Measurements from ENCODE around the gene PDZRN4. TPM values are rescaled to one million over a fixed set of nuclear protein-coding genes. Genes with fewer than 3 reads are reported as not detected.

Gene PDZRN4
- total RNA-seq, 4 donors from 2014 or later, result 1.1 to 14.0 (median 4.5) TPM

GRCh38 chr12:41364211-41364610 lies 176.1 kb downstream of the PDZRN4 start:
- H3K4me3 ChIP-seq, result no peak overlapping the region
- H3K9me3 ChIP-seq, result no peaks in the 10 kb centered on the region
- no peak overlapping the region for H3K27ac ChIP-seq
- no peaks in the 10 kb centered on the region for H3K27me3 ChIP-seq
- TF ChIP-seq CTCF (IDR thresholded peaks at IDR 0.05) (no peak), POLR2A (IDR thresholded peaks at IDR 0.05) (no peak)
- no peaks in the 10 kb centered on the region for H3K36me3 ChIP-seq
- no peaks in the 10 kb centered on the region for H3K4me1 ChIP-seq
- DNase-seq, result no peak

GRCh38 chr12:41365653-41366171 lies 177.6 kb downstream of the PDZRN4 start:
- no peak for DNase-seq
- H3K36me3 ChIP-seq, result no peaks in the 10 kb centered on the region
- H3K4me1 ChIP-seq, result no peaks in the 10 kb centered on the region
- TF ChIP-seq CTCF (IDR thresholded peaks at IDR 0.05) (no peak), POLR2A (IDR thresholded peaks at IDR 0.05) (no peak)
- H3K27ac ChIP-seq, result no peak overlapping the region
- no peaks in the 10 kb centered on the region for H3K27me3 ChIP-seq
- no peak overlapping the region for H3K4me3 ChIP-seq
- no peaks in the 10 kb centered on the region for H3K9me3 ChIP-seq

GRCh38 chr12:41367726-41368405 lies 179.7 kb downstream of the PDZRN4 start:
- Histone ChIP-seq H3K9me3 (no peaks in the 10 kb centered on the region), H3K36me3 (no peaks in the 10 kb centered on the region), H3K27ac (no peak overlapping the region), H3K4me1 (no peaks in the 10 kb centered on the region), H3K4me3 (no peak overlapping the region), H3K27me3 (no peaks in the 10 kb centered on the region)
- TF ChIP-seq CTCF (IDR thresholded peaks at IDR 0.05) (no peak), POLR2A (IDR thresholded peaks at IDR 0.05) (no peak)
- no peak for DNase-seq

- Histone ChIP-seq H3K4me1 (no peaks in the 10 kb centered on the region), H3K27me3 (no peaks in the 10 kb centered on the region), H3K27ac (no peak overlapping the region), H3K4me3 (no peak overlapping the region), H3K36me3 (no peaks in the 10 kb centered on the region), H3K9me3 (peaks cover 0 to 3% (median 0%) of the 10 kb centered on the region in 4 donors)
- DNase-seq, result no peak
- TF ChIP-seq POLR2A (IDR thresholded peaks at IDR 0.05), result no peak
- no peak for TF ChIP-seq CTCF (IDR thresholded peaks at IDR 0.05)
Observed at GRCh38 chr12:41380878-41381277, 192.8 kb downstream of the PDZRN4 start.

GRCh38 chr12:41402801-41403200 lies 214.7 kb downstream of the PDZRN4 start:
- DNase-seq, result no peak
- no peaks in the 10 kb centered on the region for H3K4me1 ChIP-seq
- no peaks in the 10 kb centered on the region for H3K9me3 ChIP-seq
- H3K27me3 ChIP-seq, result no peaks in the 10 kb centered on the region
- H3K27ac ChIP-seq, result no peak overlapping the region
- TF ChIP-seq POLR2A (IDR thresholded peaks at IDR 0.05) (no peak), CTCF (IDR thresholded peaks at IDR 0.05) (no peak)
- no peak overlapping the region for H3K4me3 ChIP-seq
- H3K36me3 ChIP-seq, result no peaks in the 10 kb centered on the region

Data from Peyer's patch (tissue), 4 donors.